Stimulated activated CD4-positive, alpha-beta T cell treated with anti-CD3 and anti-CD28 coated beads, Interleukin-1b, Interleukin-23, amount 100 ng/mL, for 1 hour (primary cell): ENCODE measurements around the gene A2M.

Experiments
- DNase-seq, 2 donors: peaks; one replicate each; pipeline ENCODE4 v3.0.0-alpha.2; 2020; ENCODE audit warnings: low read depth in 2 of 2

The A2M gene

GRCh38 chr12:9039397-9039977, 76.2 kb downstream of the A2M start:
- no peak for DNase-seq

- DNase-seq, result no peak
Observed at GRCh38 chr12:9037431-9037830, 78.3 kb downstream of the A2M start.

- no peak for DNase-seq
Observed at GRCh38 chr12:9036227-9036626, 79.5 kb downstream of the A2M start.

- DNase-seq, result no peak
Observed at GRCh38 chr12:9034095-9034494, 81.6 kb downstream of the A2M start.

GRCh38 chr12:9033265-9033887, 82.3 kb downstream of the A2M start:
- no peak for DNase-seq

- DNase-seq, result no peak
Observed at GRCh38 chr12:9032202-9032964, 83.3 kb downstream of the A2M start.

GRCh38 chr12:9030776-9031175, 84.9 kb downstream of the A2M start:
- no peak for DNase-seq

- no peak for DNase-seq
Observed at GRCh38 chr12:9027161-9028059, 88.3 kb downstream of the A2M start.

GRCh38 chr12:9024512-9024911, 91.2 kb downstream of the A2M start:
- DNase-seq, result no peak

- no peak for DNase-seq
Observed at GRCh38 chr12:9022592-9022991, 93.1 kb downstream of the A2M start.
